Measurements from ENCODE around the gene PCLO. TPM values are rescaled to one million over a fixed set of nuclear protein-coding genes. Genes with fewer than 3 reads are reported as not detected.

The PCLO gene
- total RNA-seq, 1 donor from 2014 or later: 17.4 TPM

DNA sequence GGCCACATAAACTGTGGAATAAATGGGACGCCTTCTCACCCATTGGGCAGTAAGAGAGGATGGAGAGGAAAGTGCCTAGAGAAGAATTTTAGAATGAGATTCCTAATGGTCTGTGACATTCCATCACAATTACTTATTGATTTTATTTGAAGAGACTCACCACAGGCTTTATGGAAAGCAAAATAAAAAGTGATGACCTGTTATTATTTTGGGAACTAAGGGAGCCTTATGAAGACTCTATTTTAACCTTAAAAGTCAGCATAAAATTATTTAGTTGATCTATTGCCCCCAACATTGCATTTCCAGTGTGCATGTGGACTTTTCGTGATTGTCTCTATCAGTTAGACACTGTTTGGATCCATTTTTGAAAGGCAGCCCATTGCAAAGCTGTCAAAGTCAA lies 107.5 kb downstream of the PCLO start:
- no peak for TF ChIP-seq CTCF (IDR thresholded peaks at IDR 0.05; ENCODE audit: partially characterized antibody, unreplicated experiment)
- Mint-ChIP-seq H3K4me3 (ENCODE audit: unreplicated experiment) (no peak overlapping the region), H3K27ac (ENCODE audit: unreplicated experiment) (no peak overlapping the region), H3K36me3 (ENCODE audit: unreplicated experiment) (peaks cover under 1% of the 10 kb centered on the region), H3K27me3 (ENCODE audit: unreplicated experiment) (peaks cover 8% of the 10 kb centered on the region), H3K9me3 (ENCODE audit: unreplicated experiment) (peaks cover 4% of the 10 kb centered on the region), H3K4me1 (ENCODE audit: low read depth, unreplicated experiment) (peaks cover 8% of the 10 kb centered on the region)
- DNase-seq: no peak

DNA sequence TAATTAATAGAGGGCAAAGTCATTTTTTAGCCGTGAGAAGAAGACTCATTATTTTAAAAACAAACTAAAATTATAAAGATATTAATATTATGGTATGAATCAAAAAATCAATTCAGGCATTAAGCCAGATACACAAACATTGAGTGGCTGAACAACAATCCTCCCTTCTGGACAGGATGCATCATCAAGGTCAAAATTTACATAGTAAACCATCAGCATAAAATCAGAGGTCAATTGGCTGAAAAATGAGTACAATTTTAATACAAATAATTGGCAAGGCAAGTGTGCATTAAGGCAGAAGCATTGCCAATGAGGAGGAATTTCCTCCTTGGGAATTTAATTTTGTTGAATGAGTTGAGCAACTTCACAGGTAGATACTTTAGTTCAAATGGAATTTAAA lies 108.2 kb downstream of the PCLO start:
- H3K4me3 Mint-ChIP-seq (ENCODE audit: unreplicated experiment): no peak overlapping the region
- no peak for TF ChIP-seq CTCF (IDR thresholded peaks at IDR 0.05; ENCODE audit: partially characterized antibody, unreplicated experiment)
- peaks cover 1% of the 10 kb centered on the region for H3K9me3 Mint-ChIP-seq (ENCODE audit: unreplicated experiment)
- peaks cover 1% of the 10 kb centered on the region for H3K4me1 Mint-ChIP-seq (ENCODE audit: low read depth, unreplicated experiment)
- DNase-seq: no peak
- H3K27me3 Mint-ChIP-seq (ENCODE audit: unreplicated experiment): peaks cover under 1% of the 10 kb centered on the region
- H3K36me3 Mint-ChIP-seq (ENCODE audit: unreplicated experiment): no peaks in the 10 kb centered on the region
- no peak overlapping the region for H3K27ac Mint-ChIP-seq (ENCODE audit: unreplicated experiment)

GRCh38 chr7:83053965-83054364 lies 108.7 kb downstream of the PCLO start:
- Mint-ChIP-seq H3K9me3 (ENCODE audit: unreplicated experiment) (no peaks in the 10 kb centered on the region), H3K27me3 (ENCODE audit: unreplicated experiment) (no peaks in the 10 kb centered on the region), H3K4me3 (ENCODE audit: unreplicated experiment) (no peak overlapping the region), H3K36me3 (ENCODE audit: unreplicated experiment) (no peaks in the 10 kb centered on the region), H3K4me1 (ENCODE audit: low read depth, unreplicated experiment) (no peaks in the 10 kb centered on the region), H3K27ac (ENCODE audit: unreplicated experiment) (no peak overlapping the region)
- TF ChIP-seq CTCF (IDR thresholded peaks at IDR 0.05; ENCODE audit: partially characterized antibody, unreplicated experiment): no peak
- DNase-seq: no peak

DNA sequence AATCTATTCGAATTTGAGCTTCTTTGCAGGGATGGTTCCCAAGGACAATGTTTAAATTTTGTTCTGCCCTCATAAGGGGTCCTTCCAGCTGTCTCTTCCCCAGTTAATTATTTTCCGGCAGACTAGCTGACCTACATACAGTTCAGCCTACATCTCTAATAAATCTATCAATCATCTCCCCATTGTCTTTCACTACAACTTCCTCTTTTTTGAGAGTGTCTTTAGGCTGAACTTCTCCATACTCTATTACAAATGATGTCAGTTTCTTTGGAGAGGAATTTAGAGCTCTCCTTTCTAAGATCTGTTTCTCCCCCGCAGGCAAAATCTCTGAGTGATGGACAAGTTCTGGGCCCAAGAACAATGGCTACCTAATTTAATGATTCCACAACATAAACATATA lies 122.2 kb downstream of the PCLO start:
- no peak for DNase-seq
- no peaks in the 10 kb centered on the region for H3K27me3 Mint-ChIP-seq (ENCODE audit: unreplicated experiment)

DNA sequence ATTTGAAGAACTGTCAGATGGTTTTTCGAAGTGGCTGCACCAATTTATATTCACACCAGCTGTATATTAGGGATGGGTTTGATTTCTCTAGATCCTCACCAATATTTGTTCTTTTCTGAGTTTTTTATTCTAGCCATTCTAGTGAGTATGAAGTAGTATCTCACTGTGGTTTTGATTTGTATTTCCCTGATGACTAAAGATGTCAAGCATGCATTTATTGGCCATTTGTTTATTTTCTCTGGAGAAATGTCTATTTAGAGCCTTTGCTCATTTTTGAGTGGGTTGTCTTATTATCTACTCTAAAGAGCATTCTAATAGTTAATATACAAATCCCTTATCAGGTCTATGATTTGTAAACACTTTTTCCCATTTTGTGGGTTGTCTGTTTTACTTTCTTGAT lies 123.9 kb downstream of the PCLO start:
- no peaks in the 10 kb centered on the region for H3K36me3 Mint-ChIP-seq (ENCODE audit: unreplicated experiment)
- DNase-seq: no peak
- no peaks in the 10 kb centered on the region for H3K27me3 Mint-ChIP-seq (ENCODE audit: unreplicated experiment)
- no peak overlapping the region for H3K27ac Mint-ChIP-seq (ENCODE audit: unreplicated experiment)
- no peak for TF ChIP-seq CTCF (IDR thresholded peaks at IDR 0.05; ENCODE audit: partially characterized antibody, unreplicated experiment)
- H3K9me3 Mint-ChIP-seq (ENCODE audit: unreplicated experiment): no peaks in the 10 kb centered on the region
- no peak overlapping the region for H3K4me3 Mint-ChIP-seq (ENCODE audit: unreplicated experiment)
- H3K4me1 Mint-ChIP-seq (ENCODE audit: low read depth, unreplicated experiment): peaks cover 5% of the 10 kb centered on the region

More for the DNA sequence above, 122.2 kb downstream of the PCLO start:
- no peak for TF ChIP-seq CTCF (IDR thresholded peaks at IDR 0.05; ENCODE audit: partially characterized antibody, unreplicated experiment)
- no peaks in the 10 kb centered on the region for H3K36me3 Mint-ChIP-seq (ENCODE audit: unreplicated experiment)
- H3K9me3 Mint-ChIP-seq (ENCODE audit: unreplicated experiment): no peaks in the 10 kb centered on the region
- H3K27ac Mint-ChIP-seq (ENCODE audit: unreplicated experiment): no peak overlapping the region
- H3K4me1 Mint-ChIP-seq (ENCODE audit: low read depth, unreplicated experiment): peaks cover 5% of the 10 kb centered on the region
- no peak overlapping the region for H3K4me3 Mint-ChIP-seq (ENCODE audit: unreplicated experiment)

Measured in glutamatergic neuron (in vitro differentiated cells).